Colonic mucosa (tissue), 4 donors: Measurements from ENCODE around the gene PHF21B. TPM values are rescaled to one million over a fixed set of nuclear protein-coding genes. Genes with fewer than 3 reads are reported as not detected.

Experiments
- DNase-seq: peaks from one replicate; pipeline ENCODE4 v3.0.0-alpha.2; 2020
- H3K27ac ChIP-seq: fragments of 200-600 bp; one replicate; pipeline ENCODE4 v1.8.0; 2021
- H3K27me3 ChIP-seq: fragments of 200-600 bp; one replicate; pipeline ENCODE4 v1.8.0; 2021
- H3K36me3 ChIP-seq: fragments of 200-600 bp; one replicate; pipeline ENCODE4 v1.8.0; 2021
- H3K4me1 ChIP-seq: fragments of 200-600 bp; one replicate; pipeline ENCODE4 v1.8.0; 2021; ENCODE audit warnings: mild to moderate bottlenecking
- H3K4me3 ChIP-seq: fragments of 200-600 bp; one replicate; pipeline ENCODE4 v1.8.0; 2021
- H3K9ac ChIP-seq, 2 donors: one replicate each; pipeline ENCODE4 v1.7.0; 2013; ENCODE audit warnings: control low read depth in 2 of 2, low read depth in 2 of 2, low read length in 2 of 2
- H3K9me3 ChIP-seq: fragments of 200-600 bp; one replicate; pipeline ENCODE4 v1.8.0; 2021
- CTCF ChIP-seq: fragments of 200-600 bp; IDR thresholded peaks from one replicate; pipeline ENCODE4 v1.8.0; 2022; ENCODE audit warnings: antibody characterized with exemption, mild to moderate bottlenecking
- intact Hi-C: fragments of 100-400 bp; cut with DNase I; formaldehyde crosslinking; loops from one replicate; pipeline ENCODE4 v1.14.1; 2022
- total RNA-seq, 2 donors: library from RNA; stranded (reverse); fragmentation: NEBNext Ultra II Directional in 1 of 2; extraction: Animal tissue kit (Norgen Biotek cat#: 25700) in 1 of 2; gene quantifications; one replicate each; pipeline ENCODE4 v1.2.1, GENCODE V29; 2021
- donor health status: healthy.
- donor health status: DM: no; HTN: no; CAD: no.
- donor health status: DM: no; HTN: no; CAD: no.

PHF21B gene
- total RNA-seq, 2 donors from 2014 or later: not detected

GRCh38 chr22:44893731-44894080, 116.1 kb downstream of the PHF21B start:
- no peak for DNase-seq
- intact Hi-C loops: no loop called here
- Histone ChIP-seq H3K27ac (no peak overlapping the region), H3K4me3 (no peak overlapping the region), H3K9ac (no peak overlapping the region), H3K27me3 (no peaks in the 10 kb centered on the region), H3K9me3 (no peaks in the 10 kb centered on the region), H3K36me3 (no peaks in the 10 kb centered on the region), H3K4me1 (no peaks in the 10 kb centered on the region)
- TF ChIP-seq CTCF: no peak

- Histone ChIP-seq H3K4me3 (no peak overlapping the region), H3K9ac (no peak overlapping the region), H3K27me3 (no peaks in the 10 kb centered on the region), H3K9me3 (no peaks in the 10 kb centered on the region), H3K27ac (no peak overlapping the region), H3K4me1 (no peaks in the 10 kb centered on the region), H3K36me3 (no peaks in the 10 kb centered on the region)
- DNase-seq: no peak
- no peak for TF ChIP-seq CTCF
- intact Hi-C loops: no loop called here
These were observed 116.7 kb downstream of the PHF21B start for GRCh38 chr22:44892803-44893730.

DNA sequence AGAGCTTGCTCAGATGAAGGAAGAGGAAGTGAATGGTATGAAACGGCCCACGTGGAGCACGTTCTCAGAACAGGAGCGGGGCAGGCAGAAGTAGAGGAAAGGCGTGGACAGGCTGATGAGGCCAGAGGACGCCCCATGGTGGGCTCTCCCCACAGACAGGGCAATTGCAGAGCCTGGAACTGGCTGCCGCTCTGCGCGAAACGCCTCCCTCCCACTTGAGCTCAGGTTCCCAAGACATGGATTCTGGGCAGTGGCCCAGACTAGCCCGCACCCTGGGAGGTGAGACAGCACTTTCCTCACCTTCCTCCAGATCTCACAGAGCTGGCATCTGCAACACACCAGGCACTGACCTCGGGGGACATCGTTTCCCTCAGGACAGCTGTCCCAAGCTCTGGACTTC, 117.6 kb downstream of the PHF21B start:
- no peak overlapping the region for H3K4me3 ChIP-seq
- no peaks in the 10 kb centered on the region for H3K27me3 ChIP-seq
- no peak overlapping the region for H3K9ac ChIP-seq
- intact Hi-C loops: no loop called here
- H3K4me1 ChIP-seq: no peaks in the 10 kb centered on the region
- TF ChIP-seq CTCF: no peak
- no peaks in the 10 kb centered on the region for H3K9me3 ChIP-seq
- DNase-seq: no peak
- no peak overlapping the region for H3K27ac ChIP-seq
- H3K36me3 ChIP-seq: no peaks in the 10 kb centered on the region

DNA sequence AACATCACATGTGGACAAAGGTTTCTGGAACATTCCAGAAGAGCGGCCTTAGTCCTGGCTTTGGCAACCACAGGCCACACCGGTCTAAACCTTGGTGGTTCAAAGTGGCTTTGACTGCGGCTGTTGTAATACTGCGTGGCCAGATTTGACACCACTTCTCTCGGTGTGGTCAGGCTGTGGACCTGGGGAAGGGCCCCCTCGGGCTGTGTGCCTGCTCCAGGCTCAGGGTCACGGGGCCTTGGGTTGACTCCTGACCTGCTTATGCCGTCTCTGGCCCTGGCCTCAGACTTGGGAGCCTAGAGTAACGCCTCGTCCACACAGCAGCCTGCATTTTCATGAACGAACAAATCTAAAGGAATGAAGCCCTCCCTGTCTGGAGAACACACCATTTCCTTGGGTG, 118.0 kb downstream of the PHF21B start:
- no peak overlapping the region for H3K9ac ChIP-seq
- no peaks in the 10 kb centered on the region for H3K9me3 ChIP-seq
- no peaks in the 10 kb centered on the region for H3K4me1 ChIP-seq
- H3K27me3 ChIP-seq: no peaks in the 10 kb centered on the region
- intact Hi-C loops: no loop called here
- TF ChIP-seq CTCF: no peak
- DNase-seq: no peak
- H3K36me3 ChIP-seq: no peaks in the 10 kb centered on the region
- H3K4me3 ChIP-seq: no peak overlapping the region
- H3K27ac ChIP-seq: no peak overlapping the region

- Histone ChIP-seq H3K4me1 (no peaks in the 10 kb centered on the region), H3K9ac (no peak overlapping the region), H3K4me3 (no peak overlapping the region), H3K36me3 (no peaks in the 10 kb centered on the region), H3K27ac (no peak overlapping the region), H3K27me3 (no peaks in the 10 kb centered on the region), H3K9me3 (no peaks in the 10 kb centered on the region)
- no peak for TF ChIP-seq CTCF
- DNase-seq: no peak
- intact Hi-C loops: no loop called here
These were observed 118.5 kb downstream of the PHF21B start for GRCh38 chr22:44891293-44891747.
